ENCODE results near the gene KLHL36.
"Not testable (repeated sequence)": the region's sequence is repeated elsewhere in the genome, so short reads cannot be mapped to it uniquely, and the experiment has no call there.

Gene KLHL36

GRCh38 chr16:84617791-84618580, 30.3 kb upstream of the KLHL36 start, which contains the start of gene COTL1:
Gene COTL1 (minus strand): TSS chr16:84618078. CDS start chr16:84617914, 164 bp downstream.
- Histone ChIP-seq H3K27ac (ENCODE audit: low read depth, low read length) (peak within 1 kb of the TSS; percentile 62), H3K4me1 (ENCODE audit: insufficient read depth, low read length) (peaks cover 45% of the 10 kb centered on the region), H3K4me3 (ENCODE audit: low read depth in 1 of 2, low read length in 2 of 2) (peak within 1 kb of the TSS; percentile 40 to 67), H3K9ac (ENCODE audit: low read length) (peak within 1 kb of the TSS; percentile 4), H3K9me3 (ENCODE audit: low read length) (no peaks in the 10 kb centered on the region), H3K36me3 (ENCODE audit: insufficient read depth, low read length) (no peaks in the 10 kb centered on the region), H3K27me3 (ENCODE audit: control insufficient read depth in 1 of 2, insufficient read depth in 2 of 2, low read length in 2 of 2) (no peaks in the 10 kb centered on the region)

GRCh38 chr16:84618581-84619460, 29.5 kb upstream of the KLHL36 start:
- peaks cover 37% of the 10 kb centered on the region for H3K4me1 ChIP-seq (ENCODE audit: insufficient read depth, low read length)
- peak overlapping the region; percentile 45 for H3K27ac ChIP-seq (ENCODE audit: low read depth, low read length)
- no peaks in the 10 kb centered on the region for H3K9me3 ChIP-seq (ENCODE audit: low read length)
- no peaks in the 10 kb centered on the region for H3K36me3 ChIP-seq (ENCODE audit: insufficient read depth, low read length)
- no peaks in the 10 kb centered on the region for H3K27me3 ChIP-seq (ENCODE audit: control insufficient read depth in 1 of 2, insufficient read depth in 2 of 2, low read length in 2 of 2)
- H3K4me3 ChIP-seq (ENCODE audit: low read depth in 1 of 2, low read length in 2 of 2) = no peak overlapping the region
- no peak overlapping the region for H3K9ac ChIP-seq (ENCODE audit: low read length)

GRCh38 chr16:84620913-84621312, 27.4 kb upstream of the KLHL36 start:
- not testable (repeated sequence) for H3K4me3 ChIP-seq (ENCODE audit: low read depth in 1 of 2, low read length in 2 of 2); H3K27ac ChIP-seq (ENCODE audit: low read depth, low read length); H3K9ac ChIP-seq (ENCODE audit: low read length); H3K36me3 ChIP-seq (ENCODE audit: insufficient read depth, low read length); H3K9me3 ChIP-seq (ENCODE audit: low read length); H3K27me3 ChIP-seq (ENCODE audit: control insufficient read depth in 1 of 2, insufficient read depth in 2 of 2, low read length in 2 of 2)
- H3K4me1 ChIP-seq (ENCODE audit: insufficient read depth, low read length) = peaks cover 17% of the 10 kb centered on the region

- Histone ChIP-seq H3K27ac (ENCODE audit: low read depth, low read length) (no peak overlapping the region), H3K4me3 (ENCODE audit: low read depth in 1 of 2, low read length in 2 of 2) (no peak overlapping the region), H3K27me3 (ENCODE audit: control insufficient read depth in 1 of 2, insufficient read depth in 2 of 2, low read length in 2 of 2) (no peaks in the 10 kb centered on the region), H3K9me3 (ENCODE audit: low read length) (no peaks in the 10 kb centered on the region), H3K4me1 (ENCODE audit: insufficient read depth, low read length) (no peaks in the 10 kb centered on the region), H3K9ac (ENCODE audit: low read length) (no peak overlapping the region), H3K36me3 (ENCODE audit: insufficient read depth, low read length) (no peaks in the 10 kb centered on the region)
Measured at GRCh38 chr16:84625556-84625955, 22.8 kb upstream of the KLHL36 start.

GRCh38 chr16:84628226-84628731, 20.0 kb upstream of the KLHL36 start:
- no peaks in the 10 kb centered on the region for H3K4me1 ChIP-seq (ENCODE audit: insufficient read depth, low read length)
- H3K27ac ChIP-seq (ENCODE audit: low read depth, low read length) = no peak overlapping the region
- H3K36me3 ChIP-seq (ENCODE audit: insufficient read depth, low read length) = no peaks in the 10 kb centered on the region
- no peaks in the 10 kb centered on the region for H3K27me3 ChIP-seq (ENCODE audit: control insufficient read depth in 1 of 2, insufficient read depth in 2 of 2, low read length in 2 of 2)
- H3K9ac ChIP-seq (ENCODE audit: low read length) = no peak overlapping the region
- H3K4me3 ChIP-seq (ENCODE audit: low read depth in 1 of 2, low read length in 2 of 2) = no peak overlapping the region
- H3K9me3 ChIP-seq (ENCODE audit: low read length) = no peaks in the 10 kb centered on the region

GRCh38 chr16:84629580-84629979, 18.7 kb upstream of the KLHL36 start:
- no peaks in the 10 kb centered on the region for H3K4me1 ChIP-seq (ENCODE audit: insufficient read depth, low read length)
- H3K9ac ChIP-seq (ENCODE audit: low read length) = no peak overlapping the region
- no peaks in the 10 kb centered on the region for H3K9me3 ChIP-seq (ENCODE audit: low read length)
- no peaks in the 10 kb centered on the region for H3K27me3 ChIP-seq (ENCODE audit: control insufficient read depth in 1 of 2, insufficient read depth in 2 of 2, low read length in 2 of 2)
- H3K4me3 ChIP-seq (ENCODE audit: low read depth in 1 of 2, low read length in 2 of 2) = no peak overlapping the region
- no peaks in the 10 kb centered on the region for H3K36me3 ChIP-seq (ENCODE audit: insufficient read depth, low read length)
- H3K27ac ChIP-seq (ENCODE audit: low read depth, low read length) = no peak overlapping the region

GRCh38 chr16:84630009-84630408, 18.3 kb upstream of the KLHL36 start:
- no peaks in the 10 kb centered on the region for H3K27me3 ChIP-seq (ENCODE audit: control insufficient read depth in 1 of 2, insufficient read depth in 2 of 2, low read length in 2 of 2)
- no peak overlapping the region for H3K9ac ChIP-seq (ENCODE audit: low read length)
- H3K4me1 ChIP-seq (ENCODE audit: insufficient read depth, low read length) = no peaks in the 10 kb centered on the region
- no peaks in the 10 kb centered on the region for H3K36me3 ChIP-seq (ENCODE audit: insufficient read depth, low read length)
- no peak overlapping the region for H3K4me3 ChIP-seq (ENCODE audit: low read depth in 1 of 2, low read length in 2 of 2)
- H3K27ac ChIP-seq (ENCODE audit: low read depth, low read length) = no peak overlapping the region
- no peaks in the 10 kb centered on the region for H3K9me3 ChIP-seq (ENCODE audit: low read length)

- H3K4me1 ChIP-seq (ENCODE audit: insufficient read depth, low read length) = no peaks in the 10 kb centered on the region
- no peak overlapping the region for H3K27ac ChIP-seq (ENCODE audit: low read depth, low read length)
- H3K4me3 ChIP-seq (ENCODE audit: low read depth in 1 of 2, low read length in 2 of 2) = no peak overlapping the region
- no peaks in the 10 kb centered on the region for H3K27me3 ChIP-seq (ENCODE audit: control insufficient read depth in 1 of 2, insufficient read depth in 2 of 2, low read length in 2 of 2)
- no peaks in the 10 kb centered on the region for H3K36me3 ChIP-seq (ENCODE audit: insufficient read depth, low read length)
- no peak overlapping the region for H3K9ac ChIP-seq (ENCODE audit: low read length)
- no peaks in the 10 kb centered on the region for H3K9me3 ChIP-seq (ENCODE audit: low read length)
Measured at GRCh38 chr16:84630446-84631152, 17.7 kb upstream of the KLHL36 start.

- no peaks in the 10 kb centered on the region for H3K36me3 ChIP-seq (ENCODE audit: insufficient read depth, low read length)
- no peaks in the 10 kb centered on the region for H3K4me1 ChIP-seq (ENCODE audit: insufficient read depth, low read length)
- H3K9me3 ChIP-seq (ENCODE audit: low read length) = no peaks in the 10 kb centered on the region
- no peaks in the 10 kb centered on the region for H3K27me3 ChIP-seq (ENCODE audit: control insufficient read depth in 1 of 2, insufficient read depth in 2 of 2, low read length in 2 of 2)
- H3K9ac ChIP-seq (ENCODE audit: low read length) = no peak overlapping the region
- H3K27ac ChIP-seq (ENCODE audit: low read depth, low read length) = no peak overlapping the region
- no peak overlapping the region for H3K4me3 ChIP-seq (ENCODE audit: low read depth in 1 of 2, low read length in 2 of 2)
Measured at GRCh38 chr16:84631153-84631466, 17.2 kb upstream of the KLHL36 start.

GRCh38 chr16:84631886-84632285, 16.4 kb upstream of the KLHL36 start:
- Histone ChIP-seq H3K9ac (ENCODE audit: low read length) (no peak overlapping the region), H3K27ac (ENCODE audit: low read depth, low read length) (no peak overlapping the region), H3K4me1 (ENCODE audit: insufficient read depth, low read length) (no peaks in the 10 kb centered on the region), H3K36me3 (ENCODE audit: insufficient read depth, low read length) (no peaks in the 10 kb centered on the region), H3K27me3 (ENCODE audit: control insufficient read depth in 1 of 2, insufficient read depth in 2 of 2, low read length in 2 of 2) (no peaks in the 10 kb centered on the region), H3K9me3 (ENCODE audit: low read length) (no peaks in the 10 kb centered on the region), H3K4me3 (ENCODE audit: low read depth in 1 of 2, low read length in 2 of 2) (no peak overlapping the region)

- H3K4me3 ChIP-seq (ENCODE audit: low read depth in 1 of 2, low read length in 2 of 2); H3K36me3 ChIP-seq (ENCODE audit: insufficient read depth, low read length); H3K9me3 ChIP-seq (ENCODE audit: low read length); H3K9ac ChIP-seq (ENCODE audit: low read length); H3K27me3 ChIP-seq (ENCODE audit: control insufficient read depth in 1 of 2, insufficient read depth in 2 of 2, low read length in 2 of 2); H3K27ac ChIP-seq (ENCODE audit: low read depth, low read length); H3K4me1 ChIP-seq (ENCODE audit: insufficient read depth, low read length): not testable (repeated sequence)
Measured at GRCh38 chr16:84632862-84633261, 15.4 kb upstream of the KLHL36 start.

Data from muscle layer of colon (tissue), 2 donors.